NCI-H1048 (cell line): ENCODE data around the gene SCAANT1.

Experiments used
- DNase-seq: peaks from one replicate; lab custom pipeline; 2025; lab: John Stamatoyannopoulos, UW

The SCAANT1 gene

DNA sequence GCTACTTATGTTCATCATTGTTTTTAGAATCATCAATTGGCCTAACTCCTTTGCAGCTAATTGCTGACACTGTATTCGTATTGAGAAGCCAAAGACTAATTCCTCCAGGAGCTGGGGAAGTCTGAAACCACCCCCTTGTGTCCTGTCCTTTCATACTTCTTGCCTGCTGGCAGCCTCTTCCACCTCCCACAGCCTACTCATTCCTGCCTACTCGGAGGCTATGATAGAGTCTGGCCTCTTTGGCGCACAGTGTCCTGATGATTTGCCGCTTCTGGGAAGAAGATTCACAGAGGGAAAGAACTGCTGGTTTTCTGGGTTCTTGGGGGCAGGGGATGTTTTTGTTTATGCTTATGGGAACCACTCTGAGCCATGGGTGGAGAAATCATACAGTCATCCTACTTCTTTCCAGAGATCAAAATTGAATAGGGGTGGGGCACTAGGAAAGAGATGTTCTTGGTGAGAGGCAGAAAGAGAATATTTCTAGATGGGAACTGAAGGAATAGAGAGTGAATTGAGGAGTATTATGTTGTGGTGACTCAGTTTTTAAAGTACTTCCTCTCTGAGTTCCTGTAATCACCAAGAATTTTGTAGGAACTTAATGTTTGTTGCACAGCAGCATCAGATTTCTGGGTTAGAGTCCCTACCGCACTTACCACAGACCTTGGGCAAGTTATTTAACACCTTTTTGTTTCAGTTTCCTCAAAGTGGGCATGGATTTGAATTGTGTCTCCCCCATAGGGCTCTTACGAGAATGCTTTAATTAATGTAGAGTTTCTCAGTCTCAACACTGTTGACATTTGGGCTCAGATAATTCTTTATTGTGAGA, 22.1 kb upstream of the SCAANT1 start:
- DNase-seq = no peak

DNA sequence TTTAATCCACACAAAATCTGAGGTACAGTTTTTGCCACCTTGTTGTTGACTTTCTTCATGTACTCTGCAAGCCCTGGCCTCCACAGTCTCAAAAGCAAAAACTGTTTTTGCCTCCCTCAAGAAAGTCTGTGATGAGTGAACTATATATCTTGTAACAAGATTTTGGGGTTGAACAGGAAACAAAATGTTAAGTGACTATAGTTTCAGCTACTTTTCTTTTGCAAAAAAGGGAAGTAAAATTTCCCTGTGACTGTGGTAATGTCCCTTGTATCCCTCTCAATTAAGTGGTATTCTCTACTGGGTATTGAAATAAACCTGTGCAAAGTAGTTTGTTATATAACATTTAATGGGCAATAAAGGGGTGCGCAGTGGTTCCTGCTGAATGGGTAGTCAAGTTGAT, 21.3 kb upstream of the SCAANT1 start:
- DNase-seq = no peak

DNA sequence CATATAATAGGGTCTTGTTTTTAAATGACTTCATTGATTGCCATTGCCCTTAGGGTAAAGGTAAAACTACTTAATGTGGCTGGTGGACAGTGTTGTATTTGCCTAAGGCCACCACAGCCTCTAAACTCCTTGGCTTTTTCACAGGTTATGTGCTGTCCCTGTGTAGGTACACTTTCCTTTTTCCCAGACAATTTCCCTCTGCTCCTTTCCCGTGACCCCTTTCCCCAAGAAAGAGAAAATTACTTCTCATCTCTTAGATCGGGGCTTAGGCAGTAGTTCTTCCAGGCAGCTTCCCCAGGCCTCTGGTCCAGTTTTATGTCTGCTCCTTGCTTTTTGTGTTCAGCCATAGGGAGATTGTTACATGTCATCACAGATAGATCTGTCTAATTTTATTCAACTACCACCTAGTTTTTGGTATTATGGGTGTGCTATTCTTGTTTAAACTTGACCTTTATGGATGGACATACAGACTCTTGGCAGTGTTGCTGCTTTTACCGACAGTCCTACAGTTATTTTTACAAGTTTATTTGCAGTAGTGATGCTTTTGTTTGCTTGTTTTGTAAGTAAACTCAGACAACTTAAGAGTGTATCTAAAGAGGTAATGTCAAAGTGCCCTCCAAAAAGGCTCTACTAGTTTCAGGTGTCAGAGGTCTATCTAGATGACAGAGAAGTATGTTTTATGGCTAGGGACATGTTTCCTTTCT, 20.5 kb upstream of the SCAANT1 start:
- no peak for DNase-seq

DNA sequence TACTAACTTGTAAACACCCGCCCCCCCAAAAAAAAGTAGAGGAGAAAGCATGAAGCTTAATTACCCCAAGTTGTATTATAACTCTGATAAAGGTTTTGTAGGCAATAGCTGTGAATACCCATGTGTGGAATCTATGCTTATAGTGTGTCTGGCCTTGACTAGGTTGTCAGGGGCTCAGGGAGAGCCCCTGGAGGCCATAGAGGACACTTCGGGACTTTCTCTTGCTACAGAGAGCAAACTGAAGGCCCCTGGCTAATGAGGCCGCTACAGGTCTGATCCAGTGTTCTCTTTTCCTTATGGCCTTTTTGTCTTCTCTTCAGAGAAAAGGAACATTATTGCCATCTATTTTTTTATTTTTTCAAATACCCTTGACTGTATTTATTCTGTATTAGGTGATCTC, 19.1 kb upstream of the SCAANT1 start:
- no peak for DNase-seq

DNA sequence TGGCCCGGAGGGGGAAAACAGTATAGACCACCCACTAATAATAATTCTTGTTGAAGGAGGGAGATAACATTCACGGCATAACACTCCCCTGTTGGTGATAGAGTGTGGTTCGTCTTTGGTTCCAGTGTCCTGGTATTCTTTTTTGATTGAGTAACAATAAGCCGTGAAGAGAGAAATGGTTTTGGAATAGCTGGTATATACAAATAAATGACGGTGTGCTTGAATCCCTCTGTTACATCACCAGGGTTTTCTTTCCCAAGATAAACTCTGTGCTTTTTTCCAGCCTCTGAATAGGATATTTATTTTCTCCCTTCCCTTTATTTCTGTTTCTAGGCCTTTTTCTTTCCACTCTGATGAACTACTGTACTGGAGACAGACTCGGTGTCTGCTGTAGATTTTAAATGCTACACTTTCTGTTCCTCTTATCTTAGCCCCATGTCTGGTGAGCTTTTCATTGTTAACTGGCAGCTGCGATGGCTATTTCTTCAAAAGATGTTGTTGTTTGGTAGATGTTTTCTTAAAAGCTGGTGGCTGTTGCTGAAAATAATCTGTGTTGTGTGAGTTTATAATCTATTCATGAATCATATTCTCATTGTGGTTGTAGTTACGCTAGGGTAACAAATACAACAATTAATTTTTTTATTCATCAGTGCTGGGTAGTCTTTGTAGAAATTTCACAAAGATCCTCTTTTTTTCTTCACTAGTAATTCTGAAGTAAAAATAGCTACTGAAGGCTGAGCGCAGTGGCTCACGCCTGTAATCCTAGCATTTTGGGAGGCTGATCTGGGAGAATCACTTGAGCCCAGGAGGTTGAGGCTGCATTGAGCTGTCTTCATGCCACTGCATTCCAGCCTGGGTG, 15.5 kb upstream of the SCAANT1 start:
- no peak for DNase-seq

DNA sequence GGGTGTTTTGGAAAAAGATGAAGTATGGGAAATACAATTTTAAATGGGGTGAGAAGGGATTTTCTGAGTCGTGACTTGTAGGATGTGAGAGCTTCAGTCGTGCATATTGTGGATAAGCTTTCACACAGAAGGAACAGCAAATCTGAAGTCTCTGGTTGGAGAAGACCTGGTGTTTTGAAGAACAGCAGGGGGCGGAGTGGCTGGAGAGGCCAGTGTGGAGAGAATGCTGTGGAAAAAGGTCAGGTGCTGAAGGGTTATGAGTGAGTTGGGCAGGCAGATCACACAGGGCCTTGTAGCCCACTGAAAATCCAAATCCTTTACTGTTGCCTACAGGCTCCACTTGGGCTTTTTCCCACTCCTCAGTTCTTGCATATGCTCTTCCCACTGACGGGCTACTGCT, 14.1 kb upstream of the SCAANT1 start:
- DNase-seq = no peak

DNA sequence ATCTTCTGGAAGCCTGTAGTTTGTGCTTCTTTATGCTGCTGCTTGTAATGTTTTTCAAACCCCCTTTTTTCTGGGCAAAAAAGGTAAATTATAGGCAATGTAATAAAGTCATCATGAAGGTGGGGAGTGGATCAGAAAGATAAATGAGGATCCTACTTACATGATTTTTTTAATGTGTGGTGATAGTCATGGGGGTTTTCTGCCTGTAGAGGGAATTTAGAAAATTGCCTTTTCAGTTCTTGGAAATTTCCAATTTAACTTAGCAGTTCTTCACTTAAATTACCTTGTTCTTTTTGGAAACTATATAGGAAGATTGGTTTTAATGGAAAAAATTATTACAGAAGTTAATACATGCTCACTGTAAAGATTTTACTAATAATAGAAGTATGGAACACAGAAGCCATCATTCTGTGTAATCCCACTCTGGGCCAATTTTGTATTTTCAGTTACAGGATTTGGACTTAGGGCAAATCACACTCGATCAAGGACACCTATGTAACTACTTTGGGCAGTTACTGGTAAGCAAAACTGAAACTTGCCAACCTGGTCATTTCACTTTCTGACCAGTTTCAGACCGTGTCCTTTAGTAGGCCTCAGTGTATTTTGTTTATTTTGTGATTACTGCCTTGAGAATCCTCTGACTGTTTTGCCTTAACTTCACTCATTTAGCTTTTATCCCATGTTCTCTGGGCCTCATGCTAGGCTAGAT, 10.5 kb upstream of the SCAANT1 start:
- no peak for DNase-seq

DNA sequence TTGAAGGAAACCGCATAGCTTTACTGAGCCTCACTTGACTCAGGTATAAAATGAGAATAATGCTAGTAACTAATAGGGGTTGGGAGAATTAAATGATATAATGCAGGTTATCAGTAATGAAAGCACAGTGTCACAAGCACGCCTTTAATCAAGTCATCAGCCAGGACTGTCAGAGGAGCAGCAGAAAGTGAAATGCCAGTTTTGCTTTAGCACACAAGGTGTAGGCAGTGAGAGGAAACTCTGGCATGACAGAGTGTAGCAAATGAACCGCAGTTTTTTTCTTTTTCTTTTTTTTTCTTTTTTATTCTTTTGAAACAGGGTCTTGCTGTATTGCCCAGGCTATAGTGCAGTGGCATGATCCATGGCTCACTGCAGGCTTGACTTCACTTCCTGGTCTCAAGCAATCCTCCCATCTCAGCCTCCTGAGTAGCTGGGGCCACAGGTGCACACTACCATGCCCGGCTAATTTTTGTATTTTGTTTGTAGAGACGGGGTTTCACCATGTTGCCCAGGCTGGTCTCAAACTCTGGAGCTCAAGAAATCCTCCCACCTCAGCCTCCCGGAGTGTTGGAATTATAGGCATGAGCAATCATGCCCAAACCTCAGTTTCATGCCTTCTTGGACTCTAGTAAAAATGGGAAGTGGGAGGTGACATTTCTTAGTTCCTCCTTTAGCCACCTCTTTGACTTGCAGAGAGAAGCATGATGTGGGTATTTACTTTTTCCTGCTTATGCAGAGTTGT, 9.7 kb upstream of the SCAANT1 start:
- no peak for DNase-seq

DNA sequence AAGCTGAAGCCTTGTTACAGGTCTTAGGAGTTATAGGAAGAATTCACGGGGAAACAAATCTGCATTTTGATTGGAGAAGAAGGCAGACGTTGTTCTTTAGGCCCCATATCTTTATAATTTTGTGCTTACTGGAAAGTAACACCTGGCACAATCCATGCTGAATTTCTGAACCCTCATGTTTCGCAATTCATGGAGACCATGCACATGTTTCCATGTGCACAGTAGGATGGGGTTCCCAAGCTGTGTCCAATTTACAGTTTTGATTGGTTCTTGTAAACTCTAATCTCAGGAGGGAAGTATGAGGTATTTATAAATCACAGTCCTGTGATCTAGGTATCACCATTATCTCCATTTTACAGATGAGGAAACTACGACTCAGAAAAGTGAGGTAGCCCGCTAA, 7.8 kb upstream of the SCAANT1 start:
- no peak for DNase-seq

DNA sequence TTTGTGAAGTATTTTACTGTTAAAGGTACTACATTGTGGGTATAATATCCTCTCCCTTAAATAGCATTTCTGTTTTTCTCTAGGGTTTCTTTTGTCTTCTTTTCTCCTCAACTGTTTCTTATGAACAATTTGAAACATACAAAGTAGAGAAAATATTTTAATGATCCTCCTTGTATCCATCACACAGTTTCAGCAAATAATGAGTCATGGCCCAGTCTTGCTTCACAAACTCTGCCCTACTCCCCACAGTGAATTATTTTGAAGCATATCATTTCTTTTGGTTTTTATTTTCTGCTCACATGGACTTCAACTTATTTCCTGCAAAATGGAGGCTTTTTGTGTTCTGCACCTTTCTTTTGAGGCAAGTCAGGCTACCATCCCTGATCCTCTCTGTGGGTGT, 6.1 kb upstream of the SCAANT1 start:
- no peak for DNase-seq

DNA sequence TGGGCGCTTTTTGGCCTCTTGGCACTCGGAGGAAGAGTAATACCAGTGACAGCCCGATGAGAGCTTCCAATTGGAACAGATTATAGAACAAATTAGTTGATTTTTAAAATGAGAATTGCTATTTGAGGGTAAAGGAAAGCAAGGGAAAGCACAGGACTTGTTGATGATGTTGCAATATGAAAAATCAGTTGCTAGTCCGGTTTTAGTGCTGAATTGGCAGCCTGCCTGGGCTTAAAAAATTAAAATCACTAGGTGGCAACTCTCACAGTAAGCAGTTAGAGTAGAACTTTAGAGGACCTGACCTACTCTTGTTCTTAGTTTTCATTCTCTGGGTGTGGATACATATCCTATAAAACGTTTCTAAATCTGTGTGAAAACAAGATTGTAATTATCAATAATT, 2.1 kb upstream of the SCAANT1 start:
- no peak for DNase-seq

DNA sequence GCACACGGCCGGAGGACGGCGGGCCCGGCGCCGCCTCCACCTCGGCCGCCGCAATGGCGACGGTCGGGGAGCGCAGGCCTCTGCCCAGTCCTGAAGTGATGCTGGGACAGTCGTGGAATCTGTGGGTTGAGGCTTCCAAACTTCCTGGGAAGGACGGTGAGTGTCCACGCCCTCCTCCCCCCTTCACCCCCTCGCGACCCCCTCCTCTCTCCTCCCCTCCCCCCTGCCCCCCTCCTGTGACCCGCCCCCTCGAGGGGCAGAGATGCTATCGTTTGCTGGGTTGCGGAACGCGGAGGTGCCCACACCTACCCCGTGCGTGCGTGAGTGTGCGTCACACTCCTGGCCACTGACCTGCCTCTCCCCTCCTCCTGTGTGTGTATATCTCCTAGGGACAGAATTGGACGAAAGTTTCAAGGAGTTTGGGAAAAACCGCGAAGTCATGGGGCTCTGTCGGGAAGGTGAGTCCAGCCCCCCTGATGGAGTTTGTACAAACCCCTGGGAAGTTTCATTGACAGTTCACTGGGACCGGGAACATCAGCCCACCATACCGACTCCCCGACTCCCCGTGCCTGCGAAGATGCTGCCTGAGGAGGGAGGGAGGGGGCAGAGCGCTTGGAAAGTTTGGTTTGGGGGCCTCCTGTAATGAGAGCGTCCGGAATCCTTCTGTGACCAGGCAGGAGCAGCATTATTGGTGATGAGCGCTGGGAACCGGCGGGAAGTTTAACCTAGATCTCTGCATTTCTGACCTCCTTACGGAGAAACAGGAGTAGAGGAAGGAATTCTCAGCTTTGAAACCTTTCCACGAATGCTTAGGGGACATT, 795 bp upstream of the SCAANT1 start:
- DNase-seq = no peak

DNA sequence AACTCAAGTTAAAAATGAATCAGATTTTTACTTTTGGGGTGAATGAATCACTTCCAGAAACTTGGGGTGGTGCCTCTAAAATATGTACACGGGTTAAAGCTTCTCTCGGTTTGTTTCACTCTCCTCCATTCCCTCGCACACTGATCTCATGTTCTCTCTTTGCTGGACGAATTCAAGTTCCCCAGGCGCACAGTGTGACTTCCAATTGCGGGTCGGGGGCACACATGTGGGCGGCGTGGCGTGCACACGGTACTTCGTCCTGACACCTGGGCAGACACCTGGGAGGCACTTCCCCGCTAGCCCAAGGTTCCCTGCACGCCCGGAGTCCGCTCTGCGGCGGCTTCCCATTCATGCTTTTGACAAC, 692 bp downstream of the SCAANT1 start:
- no peak for DNase-seq

DNA sequence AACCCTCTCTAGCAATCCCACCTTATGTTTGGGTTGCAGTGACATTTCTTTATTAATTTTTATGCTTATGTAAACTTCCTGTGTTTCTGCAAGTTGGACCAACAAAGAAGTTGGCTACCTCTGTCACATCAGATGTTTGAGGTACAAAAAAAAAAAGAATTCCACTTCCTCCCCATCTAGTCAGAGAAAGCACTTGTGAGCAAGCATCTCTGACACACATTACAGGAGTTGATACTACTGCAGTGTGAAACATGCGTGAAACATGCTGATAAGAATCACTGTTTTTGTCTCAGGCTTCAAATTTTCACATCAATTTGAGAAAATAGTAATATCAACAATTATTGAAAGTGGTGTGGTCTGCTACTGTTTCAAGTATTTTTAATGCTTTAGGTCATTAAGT, 1.3 kb downstream of the SCAANT1 start:
- no peak for DNase-seq

DNA sequence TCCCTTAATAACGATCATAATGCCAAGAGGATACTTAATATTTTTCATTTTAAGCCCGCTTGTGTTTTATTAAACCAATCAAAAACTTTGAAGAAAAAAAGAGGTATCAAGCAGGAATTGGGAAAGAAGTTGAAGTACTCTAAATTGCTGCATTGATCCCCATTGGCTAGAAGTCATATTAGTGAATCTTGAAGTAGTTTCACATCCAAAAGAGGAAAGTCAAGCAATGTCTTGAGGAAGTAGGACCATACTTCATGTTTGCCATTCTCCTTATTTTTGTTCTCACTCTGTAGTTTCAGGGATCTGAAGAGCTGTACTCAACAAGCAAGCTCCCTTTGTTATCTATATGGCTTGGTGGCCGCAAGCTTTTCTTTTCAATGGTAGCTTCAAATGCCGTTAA, 2.2 kb downstream of the SCAANT1 start:
- DNase-seq = no peak

DNA sequence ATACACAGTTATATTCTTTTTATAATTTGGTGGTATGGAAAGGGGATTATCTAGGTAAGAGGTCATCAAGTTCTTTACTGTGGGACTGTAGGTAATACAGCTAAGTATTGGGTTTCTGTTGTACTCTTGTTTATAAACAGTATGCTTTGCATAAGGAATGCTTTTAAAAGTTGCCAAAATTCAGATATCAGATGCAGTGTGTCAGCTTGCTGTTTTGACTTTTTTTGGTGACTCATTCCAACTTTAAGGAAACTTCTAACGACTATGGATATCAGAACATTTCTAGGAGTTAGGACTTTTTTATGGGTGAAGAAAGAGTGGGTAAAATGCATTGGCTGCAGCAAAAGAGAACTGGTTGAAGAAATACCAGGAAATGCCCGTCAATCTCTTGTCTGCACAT, 2.8 kb downstream of the SCAANT1 start:
- no peak for DNase-seq

DNA sequence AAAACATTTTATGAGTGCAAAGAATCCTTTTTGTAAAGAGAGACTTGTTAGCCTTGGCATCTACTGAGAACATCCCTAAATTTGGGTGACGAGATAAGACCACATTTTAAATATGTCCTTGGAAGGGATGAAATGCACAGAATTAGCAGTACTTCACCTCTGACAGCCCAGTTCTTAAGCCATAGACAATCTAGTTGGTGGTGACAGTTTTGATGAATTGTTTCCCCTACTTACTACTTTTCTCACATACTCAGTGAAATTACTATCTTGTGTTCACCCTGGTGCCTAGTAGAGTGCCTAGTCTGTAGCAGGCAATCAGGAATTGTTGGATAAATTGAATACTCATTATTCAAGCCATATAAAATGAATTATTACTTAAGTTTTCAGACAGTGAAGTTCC, 3.4 kb downstream of the SCAANT1 start:
- DNase-seq = no peak

DNA sequence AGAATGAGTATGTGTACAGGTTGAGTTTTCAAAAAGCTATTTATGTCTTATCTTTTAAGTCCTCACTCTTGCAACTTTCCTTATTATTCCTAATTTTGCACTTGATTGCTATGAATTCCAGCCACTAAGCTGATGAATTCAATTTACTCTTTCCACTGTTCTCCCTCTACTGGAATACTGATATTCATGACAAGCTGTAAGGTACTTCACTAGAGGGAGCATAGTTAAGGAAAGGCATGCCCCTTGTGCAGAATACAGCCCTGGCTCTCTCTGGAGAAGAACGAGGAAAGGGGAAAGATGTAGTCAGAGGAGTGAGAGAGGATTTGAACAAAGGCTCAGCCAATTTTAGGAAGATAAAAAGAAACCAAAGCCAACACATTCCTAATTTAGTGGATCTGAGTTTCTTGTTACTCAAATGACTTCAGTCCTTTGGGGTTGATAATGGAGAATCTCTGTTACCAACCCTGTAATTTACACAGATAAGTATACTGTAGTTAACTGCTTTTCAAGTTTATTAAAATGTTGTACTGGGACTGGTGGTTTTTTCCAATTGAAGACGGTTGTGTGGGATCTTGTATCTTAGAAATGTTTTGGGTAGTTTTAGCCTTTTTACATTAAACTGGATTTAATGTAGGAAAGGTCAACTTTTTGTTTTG, 4.0 kb downstream of the SCAANT1 start:
- DNase-seq = no peak

DNA sequence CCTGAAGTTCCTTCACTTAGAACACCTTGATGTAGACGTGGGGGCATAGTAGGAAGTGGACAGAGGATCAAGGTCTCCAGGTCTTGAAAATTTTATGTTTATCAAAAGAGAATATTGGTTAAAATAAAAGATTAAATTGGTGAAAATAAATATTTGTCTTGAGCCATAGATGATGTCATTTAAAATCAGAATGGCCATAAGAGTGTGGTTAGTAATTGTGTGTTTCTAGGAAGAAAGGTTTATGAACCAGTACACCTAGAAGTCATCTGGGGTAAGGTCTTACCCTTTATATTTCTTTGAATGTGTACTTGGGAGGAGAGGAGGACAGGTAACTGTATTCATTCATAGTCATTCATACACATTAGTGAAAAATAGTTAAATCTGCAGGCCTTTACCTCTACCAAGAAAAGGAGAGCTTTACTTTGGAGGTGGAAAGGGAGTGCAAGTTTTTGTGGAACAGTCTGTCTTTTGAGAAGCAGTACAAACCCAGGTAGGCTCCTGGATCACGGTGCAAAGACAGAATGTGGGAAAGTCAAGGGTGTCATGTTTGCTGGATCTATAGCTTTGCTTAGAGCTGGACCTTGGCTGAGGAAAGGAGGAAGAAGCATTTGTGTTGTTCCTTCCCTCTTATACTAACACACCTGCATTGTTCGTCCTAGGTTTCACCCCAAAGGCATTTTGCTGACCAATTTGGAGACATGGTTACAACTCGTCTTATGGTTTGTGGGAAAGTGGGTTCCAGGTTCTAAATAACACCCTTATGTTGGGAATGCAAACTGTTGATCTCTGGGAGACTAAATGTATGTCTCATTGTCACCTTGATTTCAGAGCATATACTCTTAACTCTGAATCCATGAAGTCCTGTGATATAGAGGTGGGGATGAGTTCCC, 6.2 kb downstream of the SCAANT1 start:
- no peak for DNase-seq
